Cardiac muscle cell (in vitro differentiated cells and primary cell): Measurements from ENCODE around the gene FPR1. TPM values are rescaled to one million over a fixed set of nuclear protein-coding genes. Genes with fewer than 3 reads are reported as not detected.

Experiments
- DNase-seq, 2 donors: peaks; one replicate each; pipeline versions ENCODE4 v3.0.0 to v3.0.0-alpha.2; 2010 to 2017; ENCODE audit warnings: low read depth in 1 of 2, low spot score in 1 of 2
- H3K27ac ChIP-seq: fragments of 200-600 bp; sonication (generic); 2 replicates; pipeline ENCODE4 v1.5.1; 2016
- H3K27me3 ChIP-seq: fragments of 200-600 bp; sonication (generic); 2 replicates; pipeline ENCODE4 v1.6.0; 2016; ENCODE audit warnings: control low read depth
- H3K36me3 ChIP-seq: fragments of 200-600 bp; sonication (generic); 2 replicates; pipeline ENCODE4 v1.5.1; 2016; ENCODE audit warnings: control low read depth
- H3K4me1 ChIP-seq: fragments of 200-600 bp; sonication (generic); 2 replicates; pipeline ENCODE4 v1.8.1; 2017; ENCODE audit warnings: low read depth, mild to moderate bottlenecking, mixed run types
- H3K4me3 ChIP-seq: fragments of 200-600 bp; sonication (generic); 2 replicates; pipeline ENCODE4 v1.5.1; 2016; ENCODE audit warnings: mild to moderate bottlenecking
- H3K9me3 ChIP-seq: fragments of 200-600 bp; sonication (generic); 2 replicates; pipeline ENCODE4 v1.5.1; 2017; ENCODE audit warnings: low read depth, mild to moderate bottlenecking, control low read depth
- CTCF ChIP-seq: IDR thresholded peaks from 2 replicates; pipeline ENCODE4 v1.5.1; 2012; ENCODE audit warnings: low read depth, mild to moderate bottlenecking, low read length
- polyA plus RNA-seq: library from polyadenylated mRNA; unstranded; fragments of >200 nt; fragmentation: Nextera tagmentation; extraction: Ambion mirVana; gene quantifications from 2 replicates; pipeline ENCODE4 v1.2.1, GENCODE V29; 2016
- total RNA-seq: library from RNA; depleted of rRNA; stranded (reverse); fragments of >200 nt; gene quantifications from 2 replicates; pipeline ENCODE4 v1.2.3, GENCODE V29; 2016

The FPR1 gene
- not detected in 2 replicates for total RNA-seq
- not detected in 2 replicates for polyA plus RNA-seq

GRCh38 chr19:51751655-51752054, at the start of gene FPR1:
FPR1 (minus strand) TSS chr19:51751878; CDS start chr19:51746994, 4,884 bp downstream.
- Histone ChIP-seq H3K4me1 (no peaks in the 10 kb centered on the region), H3K9me3 (no peaks in the 10 kb centered on the region), H3K27ac (no peak within 1 kb of the TSS), H3K36me3 (no peaks in the 10 kb centered on the region), H3K27me3 (no peaks in the 10 kb centered on the region), H3K4me3 (no peak within 1 kb of the TSS)
- DNase-seq: peak in 1 of 2 donors; percentile 74
- TF ChIP-seq CTCF: no peak

- H3K4me3 ChIP-seq: no peak overlapping the region
- no peaks in the 10 kb centered on the region for H3K4me1 ChIP-seq
- H3K27ac ChIP-seq: no peak overlapping the region
- no peaks in the 10 kb centered on the region for H3K27me3 ChIP-seq
- no peak for TF ChIP-seq CTCF
- no peaks in the 10 kb centered on the region for H3K36me3 ChIP-seq
- no peaks in the 10 kb centered on the region for H3K9me3 ChIP-seq
- DNase-seq: peak in 1 of 2 donors; percentile 99
Measured at GRCh38 chr19:51800473-51801244, 49.0 kb upstream of the FPR1 start.

GRCh38 chr19:51799774-51800472, 48.2 kb upstream of the FPR1 start:
- Histone ChIP-seq H3K27me3 (no peaks in the 10 kb centered on the region), H3K36me3 (no peaks in the 10 kb centered on the region), H3K27ac (no peak overlapping the region), H3K4me1 (no peaks in the 10 kb centered on the region), H3K9me3 (no peaks in the 10 kb centered on the region), H3K4me3 (no peak overlapping the region)
- TF ChIP-seq CTCF: no peak
- no peak for DNase-seq

GRCh38 chr19:51799034-51799773, 47.5 kb upstream of the FPR1 start:
- TF ChIP-seq CTCF: peak; percentile 28
- DNase-seq: peak in 1 of 2 donors; percentile 100

GRCh38 chr19:51798062-51798461, 46.4 kb upstream of the FPR1 start:
- Histone ChIP-seq H3K4me3 (no peak overlapping the region), H3K4me1 (no peaks in the 10 kb centered on the region), H3K9me3 (no peaks in the 10 kb centered on the region), H3K27ac (no peak overlapping the region), H3K27me3 (no peaks in the 10 kb centered on the region), H3K36me3 (no peaks in the 10 kb centered on the region)
- TF ChIP-seq CTCF: no peak
- DNase-seq: no peak

More at GRCh38 chr19:51799034-51799773, 47.5 kb upstream of the FPR1 start:
- no peak overlapping the region for H3K4me3 ChIP-seq
- no peaks in the 10 kb centered on the region for H3K9me3 ChIP-seq
- H3K27me3 ChIP-seq: no peaks in the 10 kb centered on the region
- H3K4me1 ChIP-seq: no peaks in the 10 kb centered on the region
- no peaks in the 10 kb centered on the region for H3K36me3 ChIP-seq
- no peak overlapping the region for H3K27ac ChIP-seq
